Measurements from ENCODE around the gene FAM72B.
"Not testable (repeated sequence)": the region's sequence is repeated elsewhere in the genome, so short reads cannot be mapped to it uniquely, and the experiment has no call there.

The FAM72B gene

DNA sequence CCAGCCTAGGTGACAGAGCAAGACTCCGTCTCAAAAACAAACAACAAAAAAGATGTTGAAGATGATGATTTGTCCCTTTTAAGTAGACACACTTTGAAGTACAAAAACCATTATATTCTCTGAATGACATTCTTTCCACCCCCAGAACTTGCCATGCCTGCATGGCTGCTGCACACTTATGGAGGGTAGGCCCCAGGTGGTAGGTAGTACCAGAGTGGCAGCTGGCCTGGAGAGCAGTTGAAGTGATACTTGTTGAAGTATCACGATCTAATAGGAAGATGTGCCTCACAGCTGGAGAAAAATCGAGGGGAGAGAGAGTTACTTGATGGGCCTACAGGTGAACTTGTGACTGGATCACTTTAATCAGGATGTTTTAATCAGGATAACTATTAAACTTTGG is 15.6 kb upstream of the FAM72B start:
- not testable (repeated sequence) for DNase-seq

DNA sequence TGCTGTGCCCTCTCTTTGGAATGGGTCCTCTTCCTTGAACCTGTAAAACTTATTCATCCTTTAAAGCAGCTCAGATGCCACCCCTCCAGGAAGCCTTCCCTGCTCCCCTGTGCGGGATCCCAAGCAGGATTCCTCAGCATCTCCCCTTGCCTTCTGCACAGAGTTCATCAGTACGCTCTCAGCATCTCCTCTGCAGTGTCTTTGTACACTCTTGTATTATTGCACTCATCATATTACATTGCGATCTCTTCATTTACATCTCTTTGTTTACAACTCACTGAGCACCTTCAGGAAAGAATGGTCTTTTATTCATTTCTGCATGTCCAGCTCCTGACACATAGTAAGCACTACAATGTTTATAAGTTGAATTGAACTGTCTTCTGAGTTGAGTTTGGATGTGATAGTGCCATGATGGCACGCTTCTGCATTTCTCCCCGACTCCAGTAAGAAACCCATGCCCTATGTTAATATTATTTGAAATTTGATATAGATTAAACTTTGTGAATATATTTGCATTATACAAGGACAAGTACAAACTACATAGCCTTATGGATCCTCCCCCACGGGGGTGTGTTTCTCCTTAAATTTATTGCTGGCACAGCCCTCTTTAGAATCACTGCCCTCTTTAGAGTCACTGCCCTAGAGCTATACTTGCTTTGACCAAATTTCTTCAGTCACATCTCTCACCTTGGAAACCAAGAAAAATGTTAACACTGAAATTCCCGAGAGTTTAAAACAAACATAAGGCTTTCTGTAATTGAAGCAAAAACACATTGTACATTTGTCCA is 13.1 kb upstream of the FAM72B start:
- DNase-seq = not testable (repeated sequence)

DNA sequence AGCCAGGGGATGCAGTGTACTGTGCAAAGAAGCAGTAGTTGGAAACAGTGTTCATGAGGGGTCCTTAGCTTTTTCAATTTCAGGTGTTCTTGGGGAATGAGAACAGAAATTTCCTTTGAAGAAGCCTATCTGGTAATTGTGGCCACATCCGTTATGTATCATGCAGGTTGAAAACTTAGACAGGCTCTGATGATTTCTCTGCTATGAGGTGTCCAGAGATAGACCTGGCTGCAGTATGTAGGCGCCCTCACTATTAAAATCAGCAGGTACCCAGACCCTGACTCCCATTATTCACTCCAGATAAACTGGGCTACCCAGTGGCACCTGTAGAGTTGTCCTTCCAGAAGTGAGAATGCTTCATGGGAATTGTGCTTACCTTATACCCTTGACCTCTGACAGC is 8.4 kb upstream of the FAM72B start:
- DNase-seq = not testable (repeated sequence)

DNA sequence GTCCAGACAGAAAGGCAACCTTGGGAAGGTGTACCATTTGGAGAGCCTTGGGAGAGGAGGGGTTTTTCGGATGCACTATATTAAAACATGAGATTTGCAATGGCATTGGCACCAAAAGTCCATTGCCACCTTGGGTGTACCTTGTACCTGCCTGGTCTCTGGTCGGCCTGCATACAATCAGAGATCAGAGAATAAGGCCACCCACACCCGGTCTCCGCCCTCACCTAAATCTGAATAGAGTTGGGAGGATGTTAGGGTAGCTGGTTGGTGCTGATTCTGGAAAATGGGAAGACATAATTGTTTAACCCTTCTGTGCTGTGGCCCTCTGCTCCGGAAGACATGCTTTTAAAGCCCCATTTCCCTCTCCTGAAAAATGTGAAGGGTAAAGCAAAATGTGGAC is 3.8 kb upstream of the FAM72B start:
- DNase-seq = not testable (repeated sequence)

DNA sequence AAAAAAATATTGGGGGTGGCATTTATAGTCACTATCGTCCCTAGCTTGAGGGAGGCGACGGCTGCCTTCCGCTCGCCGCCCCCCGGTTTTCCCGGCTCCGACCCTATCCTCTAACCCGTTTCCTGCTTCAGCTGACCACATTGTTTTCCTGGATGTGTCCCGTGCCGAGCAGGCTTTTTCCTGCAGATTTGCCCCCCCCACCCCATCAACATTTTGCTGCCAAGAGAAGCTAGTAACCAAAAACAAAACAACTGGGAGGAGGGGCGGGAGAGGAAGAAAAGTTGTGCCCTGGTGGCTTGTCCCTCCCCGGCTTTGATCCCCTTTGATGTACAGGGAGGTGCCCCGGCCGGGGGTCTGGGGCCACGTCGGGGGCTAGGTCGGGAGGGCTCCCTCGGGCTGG is 2.1 kb upstream of the FAM72B start:
- not testable (repeated sequence) for DNase-seq

DNA sequence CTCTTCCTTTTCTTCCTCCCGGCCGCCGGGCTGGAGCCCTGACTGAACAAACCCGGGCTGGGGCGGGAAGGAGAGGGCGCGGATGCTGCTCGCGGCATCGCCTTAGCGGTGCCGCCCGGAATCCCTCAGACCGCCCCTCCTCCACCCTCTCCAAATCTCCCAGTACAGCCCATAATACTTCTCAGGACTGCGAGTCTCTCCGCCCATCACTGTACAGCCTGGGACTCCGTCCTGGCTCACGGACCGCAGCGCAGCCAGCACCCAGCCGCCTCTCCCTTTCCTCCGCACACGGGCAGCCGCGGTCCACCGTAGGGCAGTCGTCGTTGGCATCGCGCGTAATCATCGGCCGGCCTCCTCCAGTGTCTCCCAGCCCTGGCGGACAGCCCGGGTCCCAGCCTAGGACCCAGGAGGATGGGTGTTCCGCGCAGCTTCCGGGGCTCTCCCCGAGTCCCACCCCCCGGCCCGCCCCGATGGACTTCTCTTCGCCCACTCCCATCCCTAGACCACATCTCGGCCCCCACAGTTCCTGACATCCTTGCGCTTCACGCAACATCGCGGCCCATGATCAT is 1.1 kb upstream of the FAM72B start:
- not testable (repeated sequence) for DNase-seq

DNA sequence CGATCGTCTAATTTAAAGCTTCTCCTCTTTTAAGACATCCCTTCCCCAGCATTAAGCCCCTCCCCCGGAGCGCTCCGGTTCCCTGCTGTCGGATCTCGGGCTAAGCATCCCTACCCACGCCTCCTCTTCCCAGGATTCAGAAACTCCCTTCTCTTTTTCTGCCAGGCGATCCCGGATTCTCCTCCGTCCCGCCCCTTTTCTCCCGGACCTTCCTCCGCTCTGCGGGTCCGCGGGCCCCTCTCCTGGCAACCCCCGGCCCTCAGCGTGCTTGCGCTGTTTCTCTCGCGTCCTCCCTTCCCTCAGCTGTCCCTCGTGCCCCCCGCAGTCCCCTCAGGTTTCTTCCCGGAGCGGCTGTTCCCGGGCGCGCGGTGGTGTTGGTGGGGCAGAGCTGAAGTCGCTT is 273 bp downstream of the FAM72B start:
- peak; percentile 29 to 40 for DNase-seq

DNA sequence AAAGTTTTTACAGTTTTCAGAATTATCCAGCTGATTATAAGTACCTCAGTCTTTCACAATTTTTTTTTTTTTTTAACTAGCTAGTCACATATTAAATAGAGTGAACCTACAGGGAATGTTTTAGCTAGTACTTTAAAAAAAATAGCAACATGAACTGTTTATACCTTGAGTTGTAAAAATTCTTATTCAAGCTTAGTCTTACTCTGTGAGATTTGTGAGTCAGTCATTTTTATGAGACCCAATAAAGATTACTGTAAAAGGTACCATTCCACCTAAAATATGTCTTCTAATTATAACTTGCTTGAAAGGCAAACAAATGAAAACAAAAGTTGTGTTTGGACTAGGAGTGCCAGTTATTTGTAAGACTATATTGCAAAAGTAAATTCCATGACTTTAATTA is 5.9 kb downstream of the FAM72B start:
- DNase-seq = not testable (repeated sequence)

DNA sequence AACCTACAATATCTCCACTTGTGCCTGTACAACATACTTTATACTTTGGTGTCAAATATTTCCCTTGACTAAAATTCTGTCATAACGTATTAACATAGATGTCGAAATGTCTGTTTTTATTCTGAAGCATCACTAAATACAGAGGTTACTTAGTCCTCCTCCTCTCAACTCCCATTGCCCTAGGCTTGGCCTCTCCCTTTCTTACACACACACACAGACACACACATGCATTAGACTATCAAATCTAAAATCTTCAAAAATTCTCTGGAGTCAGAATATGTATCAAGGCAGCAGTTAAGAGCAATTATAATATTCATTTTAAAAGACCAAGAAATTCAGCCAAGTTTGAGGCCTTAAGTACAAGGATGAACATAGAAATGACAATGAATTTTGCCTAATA is 7.5 kb downstream of the FAM72B start:
- DNase-seq = not testable (repeated sequence)

DNA sequence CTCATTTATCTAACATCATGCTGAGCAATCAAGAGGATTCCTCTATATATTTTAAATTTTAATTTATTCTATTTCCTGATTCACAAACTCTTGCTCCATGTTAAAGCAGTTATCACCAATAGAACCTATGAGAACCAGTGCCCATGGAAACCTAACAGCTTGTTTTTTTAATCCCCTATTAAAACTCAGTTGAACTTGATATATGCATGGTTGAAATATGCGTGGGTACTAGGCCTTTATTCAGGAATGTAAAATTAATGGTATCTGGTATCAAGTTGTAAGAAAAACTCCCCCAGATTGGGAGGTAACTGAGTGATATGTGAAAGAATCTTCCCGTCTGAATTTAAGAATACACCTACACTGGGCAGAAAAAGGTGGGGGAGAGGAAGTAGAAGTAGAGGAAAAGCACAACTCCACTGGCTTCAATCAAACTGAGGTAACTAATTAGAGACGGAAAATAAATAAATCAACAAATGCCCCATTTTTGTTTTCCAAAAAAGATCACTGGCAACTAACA is 15.9 kb downstream of the FAM72B start:
- DNase-seq = not testable (repeated sequence)

DNA sequence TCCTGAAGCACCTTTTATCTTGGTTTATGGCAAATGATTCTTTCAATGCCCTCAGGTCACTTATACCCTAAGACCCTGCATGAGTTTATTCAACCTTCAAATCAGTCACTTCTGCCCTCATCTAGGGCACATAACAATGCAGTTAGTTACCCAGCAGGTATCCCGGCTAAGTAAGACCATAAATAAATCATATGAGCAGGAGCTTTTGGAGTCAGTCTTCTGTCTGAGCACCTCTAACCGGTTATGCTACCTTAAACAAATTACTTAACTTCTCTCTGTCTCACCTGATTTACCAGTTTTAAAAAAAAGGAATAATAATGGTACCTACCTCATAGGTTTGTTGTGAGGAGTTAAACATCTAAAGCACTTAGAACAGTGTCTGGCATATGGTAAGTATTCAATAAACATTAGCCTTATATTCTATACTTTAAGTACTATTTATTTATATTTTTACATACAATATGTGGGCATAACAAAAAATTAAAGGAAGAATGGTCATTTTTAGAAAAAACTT is 16.9 kb downstream of the FAM72B start:
- DNase-seq = not testable (repeated sequence)

DNA sequence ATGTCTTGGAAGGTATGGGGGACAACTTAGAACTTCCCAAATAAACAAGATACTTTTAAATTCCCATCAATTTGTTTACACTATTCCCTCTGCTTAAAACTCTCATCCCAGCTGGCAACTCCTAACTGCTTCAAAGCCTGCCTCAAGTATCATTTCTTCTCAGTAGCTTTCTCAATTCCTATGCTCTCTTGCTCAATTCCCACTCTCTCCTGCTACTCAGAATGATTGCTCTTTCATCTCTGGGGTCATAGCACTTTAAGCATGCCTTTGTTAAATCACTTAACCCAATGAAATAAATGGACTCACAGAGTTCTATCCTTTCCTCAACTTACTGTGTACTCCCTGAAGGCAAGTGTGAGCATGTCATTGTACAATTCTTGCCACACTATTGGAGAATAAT is 18.8 kb downstream of the FAM72B start:
- not testable (repeated sequence) for DNase-seq

DNA sequence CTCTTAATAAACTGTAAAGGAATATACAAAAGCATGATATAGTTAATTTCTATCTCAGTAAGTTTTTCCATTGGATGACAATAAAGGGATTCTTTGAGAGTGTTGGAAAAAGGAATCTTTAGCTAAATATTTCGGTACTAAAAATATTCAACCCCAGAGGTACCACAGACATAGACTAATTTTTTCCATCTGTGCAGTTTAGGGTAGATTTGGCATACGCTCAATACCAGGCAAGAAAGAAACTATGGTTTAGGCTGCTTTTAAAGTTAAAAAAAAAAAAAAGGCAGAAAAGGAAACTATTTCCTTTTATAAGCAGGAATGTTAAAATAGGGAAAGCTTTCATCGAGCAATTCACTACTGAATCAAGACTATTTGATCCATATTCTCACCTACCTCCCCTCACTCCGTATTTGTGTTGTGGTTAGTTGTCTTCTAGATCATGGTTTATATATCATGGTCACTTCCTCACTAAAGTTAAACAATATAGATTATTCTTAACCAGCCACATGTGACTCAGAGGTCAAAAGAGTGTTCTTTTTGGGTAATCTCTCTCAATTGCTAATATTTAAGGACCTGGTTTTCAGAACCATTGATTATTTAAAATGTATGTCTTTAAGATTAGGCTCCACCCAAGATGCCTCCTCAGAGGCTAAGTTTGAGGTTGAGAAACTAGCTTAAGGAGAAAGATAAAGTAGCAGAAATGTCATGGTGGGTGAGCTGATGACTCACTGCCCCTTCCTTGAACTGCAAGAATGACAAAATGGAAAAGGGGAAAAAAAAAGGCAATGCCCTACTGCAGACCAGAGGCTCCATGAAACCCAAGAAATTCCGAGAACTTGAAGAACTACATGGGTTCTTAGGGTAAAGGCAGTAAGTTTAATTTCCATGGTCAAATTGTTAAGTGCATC is 20.0 kb downstream of the FAM72B start:
- not testable (repeated sequence) for DNase-seq

DNA sequence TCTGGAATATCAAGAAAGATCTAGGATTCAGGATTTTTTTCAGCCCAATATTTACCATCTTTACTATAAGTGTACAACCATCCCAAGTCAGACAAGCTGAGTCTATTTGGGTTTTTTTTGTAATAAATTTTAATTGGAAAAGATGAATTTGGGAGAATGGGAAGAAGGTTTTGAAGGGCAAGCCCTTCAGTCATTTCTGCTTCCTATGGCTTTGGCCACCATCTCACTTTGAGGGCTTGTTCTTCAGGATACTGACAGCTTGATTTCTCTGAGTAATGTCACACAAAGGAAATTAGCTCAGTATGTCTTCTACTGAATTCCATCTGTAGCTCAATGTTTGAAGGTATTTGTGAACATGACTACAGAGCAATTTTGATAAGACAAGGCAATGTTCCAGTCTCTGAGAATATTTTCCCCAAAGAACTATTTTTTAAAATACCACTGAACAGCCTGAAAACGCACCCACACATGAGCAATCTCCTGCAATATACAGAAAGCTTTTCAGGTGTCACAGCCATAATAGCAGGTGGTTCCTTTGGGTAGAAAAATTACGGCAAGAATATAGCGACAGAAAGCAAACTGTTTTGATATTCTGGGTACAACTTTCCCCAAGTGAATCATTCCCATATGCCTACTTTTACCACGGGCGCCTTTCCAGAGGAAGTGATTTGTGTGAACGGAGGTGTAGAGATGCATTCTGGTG is 22.8 kb downstream of the FAM72B start:
- not testable (repeated sequence) for DNase-seq

DNA sequence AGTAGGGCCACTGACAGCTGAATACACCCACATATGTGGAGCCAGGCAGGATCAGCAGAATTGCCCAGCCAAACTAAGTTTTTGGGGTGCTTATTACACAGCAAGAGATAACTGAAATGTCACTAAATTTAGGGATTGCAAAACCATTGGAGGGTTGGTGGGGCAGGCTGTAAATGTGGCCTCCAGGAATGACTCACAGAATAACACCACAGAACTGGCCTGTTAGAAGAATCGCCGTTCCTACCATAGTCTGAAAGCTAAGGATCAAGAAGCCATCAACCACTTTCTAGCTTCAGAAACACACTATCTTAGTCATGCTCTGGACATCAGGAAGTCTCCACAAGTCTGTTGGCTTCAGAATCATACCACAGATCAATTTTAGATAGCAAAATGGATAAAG is 24.0 kb downstream of the FAM72B start:
- DNase-seq = not testable (repeated sequence)

DNA sequence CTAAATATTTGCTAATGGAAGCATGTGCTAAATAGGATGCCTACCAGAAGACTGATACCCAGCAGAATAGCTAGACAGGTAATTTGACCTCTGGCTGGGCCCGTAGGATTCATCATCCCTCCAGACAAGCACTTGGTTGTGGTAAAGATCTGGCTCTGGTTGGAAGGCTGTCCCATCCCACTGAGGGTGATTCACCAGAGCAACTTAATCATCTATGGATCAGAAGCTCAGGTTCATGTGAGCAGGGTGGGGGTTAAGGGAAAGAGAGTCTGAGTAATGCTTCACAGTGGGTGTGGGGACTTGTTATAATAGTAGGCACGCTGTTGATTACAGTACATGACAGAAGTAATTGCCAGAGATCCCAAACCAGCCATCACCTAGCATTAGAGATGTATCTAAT is 26.5 kb downstream of the FAM72B start:
- DNase-seq = not testable (repeated sequence)

DNA sequence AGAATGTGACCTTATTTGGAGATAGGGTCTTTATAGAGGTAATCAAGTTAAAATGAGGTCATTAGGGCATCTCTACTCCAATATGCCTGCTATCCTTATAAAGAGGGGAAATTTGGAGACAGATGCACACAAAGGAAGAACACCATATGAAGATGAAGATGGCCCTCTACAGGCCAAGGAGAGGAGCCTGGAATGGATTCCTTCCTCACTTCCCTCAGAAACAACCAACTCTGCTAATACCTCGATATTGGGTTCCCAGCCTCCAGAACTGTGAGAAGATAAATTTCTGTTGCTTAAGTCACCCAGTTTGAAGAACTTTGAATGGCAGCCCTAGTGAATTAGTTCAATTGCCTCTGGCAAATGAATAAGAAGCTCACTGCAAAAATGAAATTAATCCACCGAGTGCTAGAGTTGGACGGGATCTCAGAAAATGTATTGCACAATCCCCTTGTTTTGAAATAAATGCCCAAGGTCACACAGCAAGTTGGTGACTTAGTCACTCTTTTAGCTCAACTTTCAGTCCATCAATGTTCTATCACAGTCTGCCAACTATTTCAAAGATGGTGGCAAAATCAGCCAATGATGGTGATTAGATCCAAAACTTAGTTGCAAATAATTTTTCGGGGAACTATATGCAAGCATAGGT is 27.1 kb downstream of the FAM72B start:
- DNase-seq = not testable (repeated sequence)

DNA sequence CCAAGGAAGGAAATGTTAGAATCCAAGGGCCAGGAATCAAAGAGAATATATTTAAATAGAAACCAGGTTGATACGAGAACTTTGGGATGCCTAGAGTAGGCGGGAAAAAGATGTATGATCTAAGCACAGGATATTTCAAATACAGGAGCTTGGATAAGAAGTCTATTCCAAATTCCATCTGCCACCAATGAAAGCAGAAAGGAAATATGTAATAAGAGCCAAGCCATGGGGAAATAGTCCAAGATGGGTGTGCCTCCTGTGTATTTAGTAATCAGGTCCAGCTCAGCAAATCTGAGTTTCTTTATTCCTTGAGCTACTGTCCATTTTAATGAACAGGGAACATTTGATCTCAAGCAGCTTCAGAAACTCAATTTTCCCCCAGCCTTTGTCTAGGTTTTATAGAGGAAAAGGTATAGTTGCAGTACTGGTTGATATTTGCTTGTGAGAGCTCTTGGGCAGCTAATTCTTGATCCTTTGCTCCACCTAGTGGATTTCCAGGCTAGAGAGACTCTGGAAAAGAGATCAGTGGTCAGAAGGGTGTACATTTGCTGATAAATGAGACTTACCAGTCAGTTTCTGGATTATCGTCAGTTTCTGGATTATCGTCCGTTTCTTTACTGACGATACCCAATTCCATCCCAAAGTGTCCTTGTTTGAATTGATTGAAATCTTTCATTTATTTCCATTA is 28.3 kb downstream of the FAM72B start:
- DNase-seq = not testable (repeated sequence)

DNA sequence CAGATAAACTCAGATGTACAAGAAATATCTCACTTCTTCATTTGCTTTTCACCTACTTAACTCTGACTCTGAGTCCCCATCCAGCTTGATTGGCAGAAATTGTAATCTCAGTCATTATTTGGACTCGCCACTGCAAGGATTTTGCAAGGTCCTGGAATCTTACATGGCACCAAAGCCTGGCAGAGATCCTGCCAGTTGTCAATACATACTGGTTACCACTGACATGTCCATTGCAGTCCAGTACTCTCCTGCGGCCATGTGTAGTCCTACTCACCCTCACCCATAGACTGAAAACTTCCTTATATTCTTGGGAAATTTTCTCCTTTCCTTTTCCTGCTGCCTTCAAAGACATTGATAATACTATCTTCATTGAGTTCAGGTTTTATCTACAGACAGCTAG is 29.3 kb downstream of the FAM72B start:
- DNase-seq = not testable (repeated sequence)

DNA sequence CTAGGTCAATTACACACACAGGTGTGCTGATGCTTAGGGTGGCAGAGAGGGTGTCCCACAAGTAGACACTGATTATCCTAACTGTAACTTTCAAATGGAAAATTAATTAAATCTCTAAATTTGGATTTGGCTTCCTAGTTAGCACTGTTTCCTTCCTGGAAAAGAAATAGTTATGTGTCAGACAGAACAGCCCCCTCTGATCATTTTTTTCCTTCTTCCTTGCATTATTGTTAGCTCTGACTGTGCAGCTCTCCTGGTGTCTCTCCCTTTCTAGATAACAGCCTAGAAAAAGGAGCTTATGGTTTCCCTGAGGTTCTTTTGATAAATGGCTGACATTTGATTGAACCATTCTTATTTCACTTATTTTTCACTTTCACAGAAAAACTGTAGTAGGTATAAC is 31.4 kb downstream of the FAM72B start:
- DNase-seq = not testable (repeated sequence)

DNA sequence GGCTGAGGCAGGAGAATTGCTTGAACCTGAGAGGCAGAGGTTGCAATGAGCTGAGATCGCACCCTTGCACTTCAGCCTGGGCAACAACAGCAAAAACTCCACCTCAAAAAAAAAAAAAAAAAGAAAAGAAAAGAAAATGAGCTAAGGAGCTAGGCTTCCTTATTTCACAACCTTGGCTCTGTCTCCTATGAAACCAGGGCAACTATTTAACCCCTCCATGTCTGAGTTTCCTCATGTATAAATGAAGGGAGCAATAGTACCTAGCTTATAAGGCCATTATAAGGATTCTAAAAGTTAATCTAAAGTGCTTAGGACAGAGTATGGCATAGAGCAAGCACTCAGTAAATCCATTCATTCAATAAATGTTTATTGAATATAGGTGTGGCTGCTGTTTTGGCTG is 32.8 kb downstream of the FAM72B start:
- not testable (repeated sequence) for DNase-seq

All from activated T-cell treated with anti-CD3 and anti-CD28 coated beads, Interleukin-2, amount 50 U/mL, for 48 hours (primary cell).